Mesothelial cell of epicardium (in vitro differentiated cells): ENCODE results near the gene MCM5. TPM values are rescaled to one million over a fixed set of nuclear protein-coding genes. Genes with fewer than 3 reads are reported as not detected.

Experiments used
- DNase-seq, 2 experiments: peaks; one replicate each; pipeline ENCODE4 v3.0.0; 2021; ENCODE audit warnings: low spot score in 2 of 2; ENCODE audit not compliant: unreplicated experiment in 2 of 2
- H3K27ac Mint-ChIP-seq: 2 replicates; pipeline ENCODE4 v1.8.0; 2021; ENCODE audit warnings: mixed read lengths
- H3K27me3 Mint-ChIP-seq: 2 replicates; pipeline ENCODE4 v1.8.0; 2021; ENCODE audit warnings: low read depth, mixed read lengths
- H3K36me3 Mint-ChIP-seq: 2 replicates; pipeline ENCODE4 v1.8.0; 2021; ENCODE audit warnings: mixed read lengths
- H3K4me1 Mint-ChIP-seq: 2 replicates; pipeline ENCODE4 v1.8.0; 2021; ENCODE audit warnings: mixed read lengths
- H3K4me3 Mint-ChIP-seq: 2 replicates; pipeline ENCODE4 v1.8.0; 2021; ENCODE audit warnings: mild to moderate bottlenecking, moderate library complexity, mixed read lengths
- H3K9me3 Mint-ChIP-seq: 2 replicates; pipeline ENCODE4 v1.8.0; 2021; ENCODE audit warnings: mixed read lengths
- total RNA-seq: library from RNA; stranded (reverse); gene quantifications from 3 replicates; pipeline ENCODE4 v1.2.1, GENCODE V29; 2021
- TF ChIP-seq, protein P1 (sequence below): fragments of 200-600 bp; sonication (generic); IDR thresholded peaks from one replicate; pipeline ENCODE4 v1.5.0; 2021; ENCODE audit warnings: antibody characterized with exemption; ENCODE audit not compliant: unreplicated experiment

The MCM5 gene
- total RNA-seq, 1 donor from 2014 or later, result 59.7 TPM

DNA sequence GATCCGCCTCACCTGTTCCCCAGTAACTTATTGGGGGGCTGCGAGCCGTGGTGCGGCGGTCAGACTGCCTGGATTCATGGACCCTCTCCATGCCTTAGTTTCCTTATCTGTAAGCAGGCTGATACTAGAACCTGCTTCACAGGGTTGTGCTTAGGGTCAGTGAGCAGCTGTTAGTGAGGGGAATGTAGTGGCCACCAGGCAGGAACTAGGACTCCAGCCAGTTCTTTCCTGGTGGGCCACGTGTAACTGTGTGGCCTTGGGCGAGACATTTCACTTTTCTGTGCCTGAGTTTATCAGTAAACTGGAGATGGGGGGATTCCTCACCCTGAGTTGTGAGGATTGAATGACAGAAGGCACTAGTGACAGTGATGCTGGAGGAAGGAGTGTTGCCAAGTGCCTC is 24.8 kb downstream of the MCM5 start:
- Mint-ChIP-seq H3K4me3 (no peak overlapping the region), H3K27ac (peak overlapping the region; percentile 11), H3K4me1 (peaks cover 8% of the 10 kb centered on the region), H3K36me3 (peaks cover 7% of the 10 kb centered on the region), H3K27me3 (no peaks in the 10 kb centered on the region), H3K9me3 (no peaks in the 10 kb centered on the region)
- no peak for DNase-seq
- TF ChIP-seq, protein P1, sequence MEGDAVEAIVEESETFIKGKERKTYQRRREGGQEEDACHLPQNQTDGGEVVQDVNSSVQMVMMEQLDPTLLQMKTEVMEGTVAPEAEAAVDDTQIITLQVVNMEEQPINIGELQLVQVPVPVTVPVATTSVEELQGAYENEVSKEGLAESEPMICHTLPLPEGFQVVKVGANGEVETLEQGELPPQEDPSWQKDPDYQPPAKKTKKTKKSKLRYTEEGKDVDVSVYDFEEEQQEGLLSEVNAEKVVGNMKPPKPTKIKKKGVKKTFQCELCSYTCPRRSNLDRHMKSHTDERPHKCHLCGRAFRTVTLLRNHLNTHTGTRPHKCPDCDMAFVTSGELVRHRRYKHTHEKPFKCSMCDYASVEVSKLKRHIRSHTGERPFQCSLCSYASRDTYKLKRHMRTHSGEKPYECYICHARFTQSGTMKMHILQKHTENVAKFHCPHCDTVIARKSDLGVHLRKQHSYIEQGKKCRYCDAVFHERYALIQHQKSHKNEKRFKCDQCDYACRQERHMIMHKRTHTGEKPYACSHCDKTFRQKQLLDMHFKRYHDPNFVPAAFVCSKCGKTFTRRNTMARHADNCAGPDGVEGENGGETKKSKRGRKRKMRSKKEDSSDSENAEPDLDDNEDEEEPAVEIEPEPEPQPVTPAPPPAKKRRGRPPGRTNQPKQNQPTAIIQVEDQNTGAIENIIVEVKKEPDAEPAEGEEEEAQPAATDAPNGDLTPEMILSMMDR, result no peak

DNA sequence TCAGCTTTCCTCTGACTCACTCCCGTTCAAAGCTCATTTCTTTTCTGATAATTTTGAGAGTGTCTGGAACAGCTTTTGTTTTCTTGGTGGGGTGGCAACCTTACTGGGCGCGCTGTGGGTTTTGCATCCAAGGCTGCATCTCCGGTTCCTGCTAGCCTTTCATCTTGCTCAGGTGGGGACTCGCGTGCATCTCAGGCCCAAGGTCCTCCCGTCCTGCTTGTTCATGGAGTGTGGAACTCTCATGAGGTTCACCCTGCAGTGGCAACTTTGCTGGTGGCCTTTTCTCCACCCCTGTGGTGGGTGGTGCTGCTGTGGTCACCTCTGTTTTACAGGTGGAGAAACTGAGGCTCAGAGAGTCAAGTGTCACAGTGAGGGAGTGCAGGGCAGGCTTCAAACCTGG is 25.6 kb downstream of the MCM5 start:
- DNase-seq, result no peak

DNA sequence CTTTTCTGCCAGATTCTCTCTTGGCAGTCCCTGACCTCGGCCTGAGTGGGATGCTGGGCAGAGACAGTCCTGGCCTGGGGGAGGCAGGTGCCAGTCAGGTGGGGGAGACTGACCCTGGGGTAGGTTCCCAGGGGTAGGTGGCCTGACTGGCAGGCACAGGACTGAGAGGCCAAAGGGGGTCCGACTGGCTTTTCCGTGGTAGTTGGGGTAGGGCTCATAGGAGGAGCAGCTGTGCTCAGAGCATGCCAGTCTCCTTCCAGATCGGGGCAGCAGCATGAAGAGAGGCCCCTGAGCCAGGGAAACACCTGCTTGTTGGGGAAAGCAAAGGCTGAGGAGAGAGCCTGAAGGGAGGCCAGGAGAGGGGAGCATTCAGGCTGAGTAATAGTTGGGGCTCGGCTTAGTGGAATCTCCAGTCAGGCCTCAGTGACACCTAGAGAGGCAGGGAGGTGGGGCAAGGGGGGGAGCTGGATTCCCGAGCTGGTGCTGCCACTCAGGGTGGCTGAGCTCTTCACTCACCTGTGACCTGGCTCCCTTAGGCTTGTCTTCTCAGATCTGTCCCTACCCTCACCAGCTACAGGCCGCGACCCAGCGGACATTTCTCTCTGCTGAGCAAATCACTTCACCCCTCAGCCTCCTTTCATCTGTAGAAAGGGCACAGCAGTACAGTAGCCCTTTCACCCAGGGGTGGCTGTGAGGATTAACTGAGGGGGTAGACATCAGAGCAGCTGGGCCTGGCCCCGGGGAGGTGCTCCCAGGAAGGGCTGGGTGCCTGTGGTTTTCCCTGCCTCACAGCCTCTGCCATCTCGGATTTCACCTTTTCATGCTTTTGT is 26.2 kb downstream of the MCM5 start:
- Mint-ChIP-seq H3K4me3 (no peak overlapping the region), H3K27ac (peak overlapping the region; percentile 52), H3K27me3 (no peaks in the 10 kb centered on the region), H3K4me1 (peaks cover 10% of the 10 kb centered on the region), H3K36me3 (peaks cover 7% of the 10 kb centered on the region), H3K9me3 (no peaks in the 10 kb centered on the region)
- no peak for DNase-seq
- TF ChIP-seq, protein P1, result no peak

More for the DNA sequence above, 25.6 kb downstream of the MCM5 start:
- H3K27ac Mint-ChIP-seq, result no peak overlapping the region
- no peaks in the 10 kb centered on the region for H3K27me3 Mint-ChIP-seq
- H3K4me3 Mint-ChIP-seq, result no peak overlapping the region
- peaks cover 8% of the 10 kb centered on the region for H3K4me1 Mint-ChIP-seq
- TF ChIP-seq, protein P1, result no peak
- no peaks in the 10 kb centered on the region for H3K9me3 Mint-ChIP-seq
- peaks cover 7% of the 10 kb centered on the region for H3K36me3 Mint-ChIP-seq

DNA sequence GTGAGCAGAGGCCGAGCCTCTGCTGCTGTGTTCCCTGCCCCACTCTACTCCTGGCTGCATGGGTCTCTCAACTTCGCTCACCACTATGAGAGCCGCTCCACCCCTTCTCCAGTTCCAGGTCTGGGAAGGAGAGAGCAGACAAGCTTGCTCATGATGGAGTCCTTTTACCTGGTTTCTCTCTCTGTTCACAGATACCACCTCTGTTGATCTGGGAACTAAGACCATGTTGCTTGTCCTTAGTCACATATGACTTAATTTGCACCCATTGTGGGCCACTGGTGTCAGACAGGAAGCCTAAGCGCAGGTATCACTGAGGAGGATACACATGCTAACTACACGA is 26.8 kb downstream of the MCM5 start:
- no peaks in the 10 kb centered on the region for H3K27me3 Mint-ChIP-seq
- H3K36me3 Mint-ChIP-seq, result peaks cover 7% of the 10 kb centered on the region
- TF ChIP-seq, protein P1, result no peak
- no peak for DNase-seq
- no peaks in the 10 kb centered on the region for H3K9me3 Mint-ChIP-seq
- peak overlapping the region; percentile 52 for H3K27ac Mint-ChIP-seq
- no peak overlapping the region for H3K4me3 Mint-ChIP-seq
- peaks cover 10% of the 10 kb centered on the region for H3K4me1 Mint-ChIP-seq

DNA sequence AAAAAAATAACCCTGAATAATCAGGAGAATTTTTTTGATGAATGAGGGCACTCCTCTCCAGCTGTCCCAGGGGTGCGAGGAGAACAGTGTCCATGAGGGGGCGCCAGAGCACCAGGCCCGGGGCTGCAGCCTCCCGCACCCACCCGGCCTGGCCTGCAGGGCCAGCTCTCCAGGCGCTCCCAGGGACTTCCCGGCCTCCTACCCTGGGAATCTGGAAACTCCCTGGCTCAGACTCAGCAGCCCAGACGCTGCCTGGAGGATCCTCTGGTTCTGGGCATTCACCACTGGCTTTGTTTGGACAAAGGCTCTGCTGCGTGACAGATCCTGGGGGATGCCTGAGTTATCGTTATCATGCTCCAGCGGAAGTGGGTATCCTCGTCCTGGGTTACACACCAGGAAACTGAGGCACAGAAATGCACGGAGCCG is 31.0 kb downstream of the MCM5 start:
- peak; percentile 81 to 97 for DNase-seq
- peak overlapping the region; percentile 56 for H3K27ac Mint-ChIP-seq
- peaks cover 10% of the 10 kb centered on the region for H3K4me1 Mint-ChIP-seq
- no peaks in the 10 kb centered on the region for H3K27me3 Mint-ChIP-seq
- peaks cover 24% of the 10 kb centered on the region for H3K36me3 Mint-ChIP-seq
- TF ChIP-seq, protein P1, result peak; percentile 97
- H3K4me3 Mint-ChIP-seq, result no peak overlapping the region
- peaks cover 5% of the 10 kb centered on the region for H3K9me3 Mint-ChIP-seq
